HG02938 (cell line): Measurements from ENCODE around the gene MAP4K4.

Experiments
- ATAC-seq: cut with Tn5 transposase; IDR thresholded peaks from one replicate; pipeline ENCODE4 v1.9.1; 2021; ENCODE audit warnings: mild to moderate bottlenecking, moderate library complexity; ENCODE audit not compliant: unreplicated experiment

MAP4K4 gene

GRCh38 chr2:101830146-101830545, 132.6 kb downstream of the MAP4K4 start:
- ATAC-seq: no peak

DNA sequence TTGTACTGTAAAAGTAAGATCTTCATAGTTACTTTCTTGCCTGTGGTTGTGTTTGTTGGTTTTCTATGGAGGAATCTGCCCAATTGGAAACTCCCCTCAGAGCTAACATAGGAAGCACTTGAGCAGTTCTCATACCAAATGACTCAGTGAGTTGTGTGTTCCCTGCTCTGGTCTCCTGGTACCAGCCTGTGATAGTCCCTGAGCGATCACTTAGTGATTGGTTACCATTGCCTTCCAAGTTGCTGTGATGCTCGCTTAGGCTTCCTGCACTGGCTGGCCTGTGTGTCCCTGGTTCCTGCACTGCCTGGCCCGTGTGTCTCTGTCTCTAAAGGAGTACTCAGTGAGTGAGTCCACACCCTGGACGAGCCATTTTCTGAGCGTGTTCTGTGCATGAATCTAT, 133.0 kb downstream of the MAP4K4 start:
- ATAC-seq: no peak

DNA sequence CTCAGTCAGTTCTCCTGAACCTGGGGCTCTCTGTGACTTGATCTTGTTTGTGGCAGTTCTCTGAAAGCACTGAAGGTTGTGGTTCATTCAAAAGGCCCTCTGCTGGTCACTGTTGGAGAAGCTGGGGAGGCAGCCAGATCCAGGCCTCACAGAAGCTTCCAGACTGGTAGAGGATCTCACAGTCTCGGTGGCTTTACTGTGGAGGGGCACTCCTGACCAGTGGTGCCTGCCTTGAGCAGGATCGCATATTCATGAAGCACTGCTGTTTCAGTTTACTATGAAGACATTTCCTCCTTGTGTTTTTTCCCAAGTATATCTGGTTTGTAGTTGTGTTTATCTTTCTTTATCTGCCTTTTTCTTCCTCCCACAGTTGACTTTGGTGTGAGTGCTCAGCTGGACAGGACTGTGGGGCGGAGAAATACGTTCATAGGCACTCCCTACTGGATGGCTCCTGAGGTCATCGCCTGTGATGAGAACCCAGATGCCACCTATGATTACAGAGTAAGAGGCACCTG, 133.9 kb downstream of the MAP4K4 start:
- ATAC-seq: peak; percentile 49

- ATAC-seq: no peak
Observed at GRCh38 chr2:101832114-101832513, 134.6 kb downstream of the MAP4K4 start.

DNA sequence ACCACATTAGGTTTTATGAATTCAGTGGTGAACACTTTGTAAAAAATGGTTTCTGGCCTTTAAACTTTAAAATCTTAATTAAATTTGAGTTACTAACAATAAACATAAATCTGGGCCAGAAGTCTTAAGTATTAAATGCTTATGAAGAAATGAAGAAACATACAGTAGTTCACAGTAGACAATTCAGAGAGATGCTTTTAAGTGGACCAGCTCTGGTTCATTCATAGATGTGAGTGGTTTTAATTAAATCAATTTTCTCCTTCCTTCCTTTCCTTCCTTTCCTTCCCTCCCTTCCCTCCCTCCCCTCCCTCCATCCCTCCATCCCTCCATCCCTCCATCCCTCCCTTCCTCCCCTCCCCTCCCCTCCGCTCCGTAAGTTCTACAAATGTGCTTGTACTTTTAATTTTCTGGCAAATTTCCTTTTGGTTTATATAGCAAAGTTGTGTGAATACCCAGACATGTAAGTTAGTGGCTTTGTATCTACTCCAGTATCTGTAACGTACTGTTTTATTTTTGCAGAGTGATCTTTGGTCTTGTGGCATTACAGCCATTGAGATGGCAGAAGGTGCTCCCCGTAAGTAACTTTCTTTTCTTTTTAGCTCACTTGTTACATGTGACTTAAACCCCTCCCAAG, 136.5 kb downstream of the MAP4K4 start:
- ATAC-seq: no peak

- no peak for ATAC-seq
Observed at GRCh38 chr2:101837354-101837753, 139.8 kb downstream of the MAP4K4 start.

DNA sequence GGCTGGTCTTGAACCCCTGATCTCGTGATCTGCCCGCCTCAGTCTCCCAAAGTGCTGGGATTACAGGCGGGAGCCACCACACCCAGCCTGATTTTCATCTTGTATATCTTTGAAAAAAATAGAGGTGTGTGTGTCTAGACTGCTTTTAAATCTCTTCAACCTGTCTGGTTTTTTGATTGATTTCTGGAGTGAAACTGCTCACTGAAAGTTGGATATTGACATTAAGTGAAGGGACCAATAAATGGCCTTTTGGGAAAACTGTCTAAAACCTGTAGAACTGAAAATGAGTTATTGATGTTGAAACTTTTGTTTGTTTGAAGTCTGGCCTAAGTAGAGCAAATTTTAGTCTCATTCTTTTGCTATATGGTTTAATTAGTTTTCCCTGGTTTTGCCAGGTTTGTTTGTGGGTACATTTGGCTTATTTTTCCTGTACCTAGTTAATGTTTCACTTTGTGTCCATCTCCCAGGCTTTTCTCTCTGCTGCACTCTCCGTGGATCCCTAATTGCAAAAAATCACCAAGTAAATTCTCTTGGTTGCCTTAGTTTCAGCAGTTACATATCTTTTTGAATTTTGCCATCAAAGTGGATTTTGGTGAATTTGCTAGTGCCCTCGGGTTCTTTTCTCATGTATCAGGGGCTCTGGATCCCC, 144.3 kb downstream of the MAP4K4 start:
- no peak for ATAC-seq

DNA sequence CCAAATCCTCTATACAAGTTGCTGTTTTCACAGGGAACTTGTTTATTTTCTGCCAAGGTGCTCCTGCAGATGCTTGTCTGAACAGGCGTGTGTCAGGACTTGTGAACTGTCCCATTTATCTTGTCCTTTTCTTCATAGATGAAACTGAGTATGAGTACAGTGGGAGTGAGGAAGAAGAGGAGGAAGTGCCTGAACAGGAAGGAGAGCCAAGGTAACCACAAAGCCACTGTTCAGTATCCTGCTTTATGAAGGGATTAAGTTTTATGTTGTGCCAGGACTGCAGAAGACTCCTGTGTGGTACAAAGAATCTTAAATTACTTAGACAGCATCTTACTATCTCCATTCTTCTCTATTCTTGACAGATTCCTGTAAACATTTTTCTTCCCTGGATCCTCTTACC, 145.0 kb downstream of the MAP4K4 start:
- no peak for ATAC-seq

- ATAC-seq: no peak
Observed at GRCh38 chr2:101843048-101843447, 145.5 kb downstream of the MAP4K4 start.

GRCh38 chr2:101843471-101843870, 146.0 kb downstream of the MAP4K4 start:
- no peak for ATAC-seq

- no peak for ATAC-seq
Observed at GRCh38 chr2:101844055-101844635, 146.6 kb downstream of the MAP4K4 start.

DNA sequence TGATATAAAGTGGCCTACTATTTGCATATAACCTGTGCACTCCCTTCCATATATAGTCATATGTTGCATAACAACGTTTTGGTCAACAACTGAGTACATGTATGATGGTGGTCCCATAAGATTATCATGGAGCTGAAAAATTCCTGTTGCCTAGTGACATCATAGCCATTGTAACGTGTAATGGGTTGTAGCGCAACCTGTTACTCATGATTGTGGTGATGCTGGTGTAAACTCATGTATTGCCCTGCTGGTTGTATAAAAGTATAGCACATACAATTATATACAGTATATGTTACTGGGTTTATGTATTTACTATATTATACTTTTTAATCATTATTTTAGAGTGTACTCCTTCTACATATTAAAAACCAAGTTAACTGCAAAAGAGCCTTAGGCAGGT, 149.5 kb downstream of the MAP4K4 start:
- ATAC-seq: no peak

DNA sequence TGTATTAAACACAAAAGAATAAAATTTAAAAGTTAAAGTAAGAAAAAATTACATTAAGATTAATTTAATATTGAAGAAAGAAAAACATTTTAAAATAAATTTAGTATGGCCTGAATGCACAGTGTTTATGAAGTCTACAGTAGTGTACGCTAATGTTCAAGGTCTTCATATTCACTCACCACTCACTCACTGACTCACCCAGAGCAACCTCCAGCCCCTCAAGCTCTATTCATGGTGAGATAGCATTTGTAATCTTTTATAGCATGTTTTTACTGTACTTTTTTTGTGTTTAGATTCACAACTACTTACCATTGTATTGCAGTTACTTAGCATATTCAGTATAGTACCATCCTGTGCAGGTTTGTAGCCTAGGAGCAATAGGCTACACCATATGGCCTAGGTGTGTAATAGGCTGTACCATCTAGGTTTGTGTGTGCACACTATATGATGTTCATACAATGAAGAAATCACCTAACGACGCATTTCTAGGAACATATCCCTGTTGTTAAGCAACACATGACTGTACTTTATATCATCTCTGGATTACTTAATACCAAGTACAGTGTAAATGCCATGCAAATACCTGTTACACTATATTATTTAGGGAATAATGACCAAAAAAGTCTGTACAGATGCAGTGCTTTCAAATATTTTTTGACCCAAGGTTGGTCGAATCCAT, 150.3 kb downstream of the MAP4K4 start:
- ATAC-seq: no peak

DNA sequence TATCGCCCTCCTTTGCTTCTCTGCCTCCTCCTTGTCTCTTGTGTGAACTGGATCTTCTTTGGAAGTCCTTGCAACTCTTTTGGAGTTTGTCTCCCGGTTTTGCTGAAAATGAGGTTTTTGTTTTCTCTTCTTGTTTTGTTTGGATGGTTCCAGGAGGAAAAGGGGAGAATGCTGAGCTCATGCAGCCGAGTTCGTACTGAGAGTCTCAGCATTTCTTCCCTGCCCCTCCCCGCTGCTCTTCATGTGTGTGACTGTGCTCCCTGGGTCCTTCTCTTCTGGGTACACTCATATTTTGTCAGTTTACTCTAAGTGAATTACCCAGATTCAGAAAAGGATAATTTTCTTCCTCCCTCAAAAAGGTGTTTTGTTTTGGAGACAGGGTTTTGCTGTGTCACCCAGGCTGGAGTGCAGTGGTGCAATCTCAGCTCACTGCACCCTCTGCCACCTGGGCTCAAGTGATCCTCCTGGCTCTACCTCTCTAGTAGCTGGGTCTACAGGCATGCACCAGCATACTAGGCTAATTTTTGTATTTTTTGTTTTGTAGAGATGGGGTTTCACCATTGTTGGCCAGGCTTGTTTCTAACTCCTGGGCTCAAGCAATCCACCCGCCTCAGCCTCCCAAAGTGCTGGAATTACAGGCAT, 151.4 kb downstream of the MAP4K4 start:
- ATAC-seq: no peak

GRCh38 chr2:101850450-101850849, 152.9 kb downstream of the MAP4K4 start:
- no peak for ATAC-seq

- no peak for ATAC-seq
Observed at GRCh38 chr2:101850991-101851390, 153.5 kb downstream of the MAP4K4 start.

DNA sequence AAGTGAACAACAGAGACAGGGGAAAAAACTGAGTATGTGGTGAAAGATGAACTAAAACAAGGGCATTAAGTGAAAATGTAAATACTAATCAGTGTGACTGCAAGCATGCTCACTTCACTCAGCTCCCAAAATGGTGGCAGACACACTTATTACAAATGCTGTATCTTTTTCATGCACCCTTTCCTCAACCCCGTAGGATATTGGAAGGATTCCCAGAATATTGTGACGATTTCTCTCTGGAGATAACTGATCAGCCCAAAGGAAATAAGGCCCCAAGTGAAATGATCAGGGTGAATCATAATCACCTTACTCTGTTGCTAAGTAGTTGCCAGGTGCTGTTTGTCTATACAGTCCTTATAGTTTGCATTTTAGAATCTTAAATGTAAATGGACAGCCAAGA, 155.3 kb downstream of the MAP4K4 start:
- ATAC-seq: no peak

DNA sequence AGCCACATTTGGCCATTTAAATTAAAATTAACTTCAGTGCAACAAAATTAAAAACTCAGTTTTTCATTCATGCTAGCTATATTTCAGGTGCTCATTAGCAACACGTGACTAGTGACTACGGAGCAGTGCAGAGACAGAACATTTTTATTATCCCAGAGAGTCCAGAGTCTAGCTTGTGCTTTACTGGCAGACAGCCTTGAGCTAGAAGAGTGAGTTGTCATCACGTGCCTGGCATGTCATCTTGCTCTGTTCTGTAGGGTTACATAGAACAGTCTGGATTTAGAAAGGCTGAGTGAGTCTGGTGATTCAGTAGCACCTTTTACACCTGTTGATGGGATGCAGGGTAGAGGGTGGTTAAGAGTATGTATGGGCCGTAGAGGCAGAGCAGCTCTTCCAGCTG, 157.4 kb downstream of the MAP4K4 start:
- ATAC-seq: no peak

- ATAC-seq: no peak
Observed at GRCh38 chr2:101855776-101856175, 158.3 kb downstream of the MAP4K4 start.

GRCh38 chr2:101858246-101858645, 160.7 kb downstream of the MAP4K4 start:
- no peak for ATAC-seq

DNA sequence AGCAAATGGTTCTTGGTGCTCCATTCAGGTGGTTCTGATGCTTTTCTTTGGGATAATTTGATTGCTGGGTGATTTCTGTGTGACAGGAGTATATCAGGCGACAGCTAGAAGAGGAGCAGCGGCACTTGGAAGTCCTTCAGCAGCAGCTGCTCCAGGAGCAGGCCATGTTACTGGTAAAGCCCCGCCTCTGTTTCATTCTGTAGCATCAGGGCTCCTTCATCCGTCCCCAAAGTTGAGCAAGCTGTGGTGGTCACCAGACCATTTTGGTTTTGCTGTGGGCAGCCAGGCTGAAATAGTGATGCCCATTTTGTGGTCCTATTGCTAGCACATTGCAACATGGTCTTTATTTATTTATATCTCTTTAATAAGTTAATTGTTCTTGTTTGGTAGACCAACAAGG, 161.4 kb downstream of the MAP4K4 start:
- no peak for ATAC-seq
